NB4 (cell line): ENCODE results near the gene DNAJB13.

Source experiments
- DNase-seq: peaks from one replicate; pipeline ENCODE4 v3.0.0; 2010; ENCODE audit warnings: low read depth
- H3K4me3 ChIP-seq: one replicate; pipeline ENCODE4 v1.5.1; 2011; ENCODE audit warnings: mild to moderate bottlenecking, low read depth, low read length, moderate library complexity
- CTCF ChIP-seq: IDR thresholded peaks from one replicate; pipeline ENCODE4 v1.5.1; 2012; ENCODE audit warnings: low read depth, low read length
- MAX ChIP-seq: IDR thresholded peaks from 2 replicates; pipeline ENCODE4 v1.6.1; 2011; ENCODE audit warnings: low read depth, low read length
- MYC ChIP-seq: IDR thresholded peaks from 2 replicates; pipeline ENCODE4 v1.6.1; 2011; ENCODE audit warnings: low read depth, low read length
- POLR2A ChIP-seq: IDR thresholded peaks from 2 replicates; pipeline ENCODE4 v1.6.1; 2011; ENCODE audit warnings: mild to moderate bottlenecking; ENCODE audit not compliant: insufficient read length; ENCODE audit errors: extremely low read depth

DNAJB13 gene

GRCh38 chr11:73965076-73965763, 14.4 kb downstream of the DNAJB13 start:
- no peak overlapping the region for H3K4me3 ChIP-seq
- no peak for DNase-seq
- TF ChIP-seq MAX (no peak), CTCF (no peak), MYC (no peak), POLR2A (no peak)

DNA sequence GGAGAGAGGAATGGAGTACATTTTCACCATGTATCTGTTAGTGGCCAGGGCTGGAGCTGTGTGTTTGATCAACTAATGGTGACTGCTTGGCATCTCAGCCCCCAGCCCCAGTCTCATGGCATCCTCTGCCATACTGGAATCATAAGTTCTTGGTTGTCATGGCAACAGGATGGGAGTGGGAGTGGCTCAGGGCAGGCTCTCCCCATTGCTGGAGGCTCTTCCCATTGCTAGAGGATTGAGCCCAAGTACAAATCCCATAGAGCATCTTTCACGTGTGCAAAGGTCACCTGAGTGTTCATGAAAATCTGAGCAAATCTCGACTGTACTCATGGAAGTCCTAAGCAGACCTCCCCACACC, 14.9 kb downstream of the DNAJB13 start:
- peak; percentile 25 for DNase-seq
- TF ChIP-seq MYC (no peak), CTCF (no peak), MAX (no peak), POLR2A (no peak)
- H3K4me3 ChIP-seq = no peak overlapping the region

DNA sequence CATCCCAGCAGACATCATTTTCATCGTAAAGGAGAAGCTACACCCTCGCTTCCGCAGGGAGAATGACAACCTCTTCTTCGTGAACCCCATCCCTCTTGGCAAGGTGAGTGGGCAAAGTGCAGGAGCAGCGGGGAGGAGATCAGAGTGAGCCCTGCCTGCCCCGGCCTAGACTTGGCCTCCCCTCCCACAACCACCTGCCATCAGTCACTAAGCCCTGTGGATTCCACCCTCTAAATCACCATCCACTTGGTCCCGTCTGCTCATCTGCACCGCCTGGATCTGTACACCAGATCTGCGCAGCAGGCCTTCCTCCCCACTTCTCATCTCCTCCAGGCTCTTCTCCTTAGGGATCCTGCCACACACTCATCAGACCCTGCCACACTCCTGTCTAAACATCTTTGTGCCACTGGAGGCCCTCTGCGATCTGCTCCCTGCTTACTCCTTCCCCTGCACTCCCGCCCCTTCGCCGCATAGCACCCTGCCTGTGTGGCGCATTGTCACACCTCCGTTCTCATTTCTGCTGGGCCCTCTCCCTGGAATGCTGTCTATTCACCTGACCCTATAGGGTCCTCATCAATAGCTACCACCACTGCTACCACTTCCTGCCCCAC, 17.6 kb downstream of the DNAJB13 start:
- no peak for TF ChIP-seq MAX
- H3K4me3 ChIP-seq = no peak overlapping the region
- no peak for DNase-seq

DNA sequence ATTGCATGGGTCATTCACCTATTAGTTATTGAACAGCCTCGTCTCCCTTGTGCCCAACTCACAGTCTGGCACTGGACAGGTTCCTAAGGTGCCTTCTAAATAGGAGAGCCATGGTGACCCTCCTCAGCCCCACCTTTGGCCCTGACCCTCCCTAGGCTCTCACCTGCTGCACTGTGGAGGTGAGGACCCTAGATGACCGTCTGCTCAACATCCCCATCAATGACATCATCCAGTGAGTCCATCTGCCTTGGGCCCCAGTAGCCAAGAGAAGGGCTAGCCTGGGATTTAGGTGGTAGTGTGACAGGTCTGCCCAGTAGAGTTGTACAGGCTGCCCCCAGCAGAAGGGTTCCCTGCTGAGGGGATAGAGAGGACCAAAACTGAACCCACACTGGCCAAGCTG, 18.3 kb downstream of the DNAJB13 start:
- TF ChIP-seq POLR2A = peak; percentile 14
- TF ChIP-seq MYC = no peak
- no peak for TF ChIP-seq CTCF
- no peak for TF ChIP-seq MAX
- H3K4me3 ChIP-seq = no peak overlapping the region
- DNase-seq = no peak

DNA sequence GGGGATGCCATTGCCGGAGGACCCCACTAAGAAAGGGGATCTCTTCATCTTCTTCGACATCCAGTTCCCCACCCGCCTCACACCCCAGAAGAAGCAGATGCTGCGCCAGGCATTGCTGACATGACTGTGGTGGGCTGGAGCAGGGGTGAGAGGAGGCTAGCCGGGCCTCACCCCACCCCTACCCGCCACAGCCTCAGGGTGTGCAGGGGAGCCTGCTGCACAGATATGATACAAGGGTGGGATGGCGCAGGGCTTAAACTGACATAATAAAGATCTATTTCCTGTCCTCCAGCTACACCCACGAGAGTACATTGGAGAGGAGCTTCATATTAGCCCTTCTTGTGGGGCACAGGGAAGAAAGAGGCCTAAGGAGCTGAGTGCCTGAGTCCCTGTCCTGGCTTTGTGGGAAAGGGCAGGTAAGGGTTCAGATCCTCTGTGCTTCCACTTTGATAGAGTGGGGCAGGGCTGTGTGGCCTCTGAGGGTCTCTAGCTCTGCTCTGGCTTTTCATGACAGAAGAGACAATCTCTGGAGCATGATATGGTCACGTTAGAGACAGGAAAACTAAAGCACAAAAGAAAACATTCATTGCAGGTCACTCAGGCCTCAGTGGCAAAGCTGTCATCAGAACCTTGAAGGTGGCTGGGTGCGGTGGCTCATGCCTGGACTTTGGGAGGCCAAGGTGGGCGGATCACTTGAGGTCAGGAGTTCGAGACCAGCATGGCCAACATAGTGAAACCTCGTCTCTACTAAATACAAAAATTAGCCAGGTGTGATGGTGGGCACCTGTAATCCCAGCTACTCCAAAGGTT, 19.4 kb downstream of the DNAJB13 start:
- H3K4me3 ChIP-seq = no peak overlapping the region
- DNase-seq = peak; percentile 30
- no peak for TF ChIP-seq POLR2A
- no peak for TF ChIP-seq MYC
- TF ChIP-seq CTCF = no peak
- no peak for TF ChIP-seq MAX
